ENCODE data around the gene PRSS48.

GRCh38 chr4:151228189-151229119 is 48.5 kb upstream of the PRSS48 start:
- TF ChIP-seq, protein P1, sequence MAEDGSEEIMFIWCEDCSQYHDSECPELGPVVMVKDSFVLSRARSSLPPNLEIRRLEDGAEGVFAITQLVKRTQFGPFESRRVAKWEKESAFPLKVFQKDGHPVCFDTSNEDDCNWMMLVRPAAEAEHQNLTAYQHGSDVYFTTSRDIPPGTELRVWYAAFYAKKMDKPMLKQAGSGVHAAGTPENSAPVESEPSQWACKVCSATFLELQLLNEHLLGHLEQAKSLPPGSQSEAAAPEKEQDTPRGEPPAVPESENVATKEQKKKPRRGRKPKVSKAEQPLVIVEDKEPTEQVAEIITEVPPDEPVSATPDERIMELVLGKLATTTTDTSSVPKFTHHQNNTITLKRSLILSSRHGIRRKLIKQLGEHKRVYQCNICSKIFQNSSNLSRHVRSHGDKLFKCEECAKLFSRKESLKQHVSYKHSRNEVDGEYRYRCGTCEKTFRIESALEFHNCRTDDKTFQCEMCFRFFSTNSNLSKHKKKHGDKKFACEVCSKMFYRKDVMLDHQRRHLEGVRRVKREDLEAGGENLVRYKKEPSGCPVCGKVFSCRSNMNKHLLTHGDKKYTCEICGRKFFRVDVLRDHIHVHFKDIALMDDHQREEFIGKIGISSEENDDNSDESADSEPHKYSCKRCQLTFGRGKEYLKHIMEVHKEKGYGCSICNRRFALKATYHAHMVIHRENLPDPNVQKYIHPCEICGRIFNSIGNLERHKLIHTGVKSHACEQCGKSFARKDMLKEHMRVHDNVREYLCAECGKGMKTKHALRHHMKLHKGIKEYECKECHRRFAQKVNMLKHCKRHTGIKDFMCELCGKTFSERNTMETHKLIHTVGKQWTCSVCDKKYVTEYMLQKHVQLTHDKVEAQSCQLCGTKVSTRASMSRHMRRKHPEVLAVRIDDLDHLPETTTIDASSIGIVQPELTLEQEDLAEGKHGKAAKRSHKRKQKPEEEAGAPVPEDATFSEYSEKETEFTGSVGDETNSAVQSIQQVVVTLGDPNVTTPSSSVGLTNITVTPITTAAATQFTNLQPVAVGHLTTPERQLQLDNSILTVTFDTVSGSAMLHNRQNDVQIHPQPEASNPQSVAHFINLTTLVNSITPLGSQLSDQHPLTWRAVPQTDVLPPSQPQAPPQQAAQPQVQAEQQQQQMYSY (CRISPR knock-in tag; IDR thresholded peaks at IDR 0.05) = no peak
- TF ChIP-seq POLR2A (IDR thresholded peaks at IDR 0.05; ENCODE audit: low read depth, low read length) = no peak
- TF ChIP-seq CTCF (IDR thresholded peaks at IDR 0.05 in 2 of 3, conservative IDR thresholded peaks at IDR 0.05 in 1 of 3; ENCODE audit: control insufficient read depth in 2 of 3, extremely low read depth in 1 of 3, insufficient read depth in 1 of 3, low read depth in 3 of 3, low read length in 3 of 3) = no peak
- no peak for TF ChIP-seq BHLHE40 (IDR thresholded peaks at IDR 0.05; ENCODE audit: borderline replicate concordance in 1 of 2, low read depth in 2 of 2, low read length in 1 of 2)
- TF ChIP-seq, protein P2, sequence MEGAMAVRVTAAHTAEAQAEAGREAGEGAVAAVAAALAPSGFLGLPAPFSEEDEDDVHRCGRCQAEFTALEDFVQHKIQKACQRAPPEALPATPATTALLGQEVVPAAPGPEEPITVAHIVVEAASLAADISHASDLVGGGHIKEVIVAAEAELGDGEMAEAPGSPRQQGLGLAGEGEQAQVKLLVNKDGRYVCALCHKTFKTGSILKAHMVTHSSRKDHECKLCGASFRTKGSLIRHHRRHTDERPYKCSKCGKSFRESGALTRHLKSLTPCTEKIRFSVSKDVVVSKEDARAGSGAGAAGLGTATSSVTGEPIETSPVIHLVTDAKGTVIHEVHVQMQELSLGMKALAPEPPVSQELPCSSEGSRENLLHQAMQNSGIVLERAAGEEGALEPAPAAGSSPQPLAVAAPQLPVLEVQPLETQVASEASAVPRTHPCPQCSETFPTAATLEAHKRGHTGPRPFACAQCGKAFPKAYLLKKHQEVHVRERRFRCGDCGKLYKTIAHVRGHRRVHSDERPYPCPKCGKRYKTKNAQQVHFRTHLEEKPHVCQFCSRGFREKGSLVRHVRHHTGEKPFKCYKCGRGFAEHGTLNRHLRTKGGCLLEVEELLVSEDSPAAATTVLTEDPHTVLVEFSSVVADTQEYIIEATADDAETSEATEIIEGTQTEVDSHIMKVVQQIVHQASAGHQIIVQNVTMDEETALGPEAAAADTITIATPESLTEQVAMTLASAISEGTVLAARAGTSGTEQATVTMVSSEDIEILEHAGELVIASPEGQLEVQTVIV (IDR thresholded peaks at IDR 0.05; ENCODE audit: borderline replicate concordance, partially characterized antibody) = no peak
- no peak for TF ChIP-seq FOS (IDR thresholded peaks at IDR 0.05; ENCODE audit: borderline replicate concordance, extremely low read depth, insufficient read length)
- TF ChIP-seq ZBTB33 (IDR thresholded peaks at IDR 0.05) = no peak
- no peak for TF ChIP-seq ATF3 (IDR thresholded peaks at IDR 0.05; ENCODE audit: borderline replicate concordance, extremely low read depth, low read depth, low read length)
- TF ChIP-seq SREBF2 (IDR thresholded peaks at IDR 0.05; ENCODE audit: low read length) = no peak
- TF ChIP-seq, protein P3, sequence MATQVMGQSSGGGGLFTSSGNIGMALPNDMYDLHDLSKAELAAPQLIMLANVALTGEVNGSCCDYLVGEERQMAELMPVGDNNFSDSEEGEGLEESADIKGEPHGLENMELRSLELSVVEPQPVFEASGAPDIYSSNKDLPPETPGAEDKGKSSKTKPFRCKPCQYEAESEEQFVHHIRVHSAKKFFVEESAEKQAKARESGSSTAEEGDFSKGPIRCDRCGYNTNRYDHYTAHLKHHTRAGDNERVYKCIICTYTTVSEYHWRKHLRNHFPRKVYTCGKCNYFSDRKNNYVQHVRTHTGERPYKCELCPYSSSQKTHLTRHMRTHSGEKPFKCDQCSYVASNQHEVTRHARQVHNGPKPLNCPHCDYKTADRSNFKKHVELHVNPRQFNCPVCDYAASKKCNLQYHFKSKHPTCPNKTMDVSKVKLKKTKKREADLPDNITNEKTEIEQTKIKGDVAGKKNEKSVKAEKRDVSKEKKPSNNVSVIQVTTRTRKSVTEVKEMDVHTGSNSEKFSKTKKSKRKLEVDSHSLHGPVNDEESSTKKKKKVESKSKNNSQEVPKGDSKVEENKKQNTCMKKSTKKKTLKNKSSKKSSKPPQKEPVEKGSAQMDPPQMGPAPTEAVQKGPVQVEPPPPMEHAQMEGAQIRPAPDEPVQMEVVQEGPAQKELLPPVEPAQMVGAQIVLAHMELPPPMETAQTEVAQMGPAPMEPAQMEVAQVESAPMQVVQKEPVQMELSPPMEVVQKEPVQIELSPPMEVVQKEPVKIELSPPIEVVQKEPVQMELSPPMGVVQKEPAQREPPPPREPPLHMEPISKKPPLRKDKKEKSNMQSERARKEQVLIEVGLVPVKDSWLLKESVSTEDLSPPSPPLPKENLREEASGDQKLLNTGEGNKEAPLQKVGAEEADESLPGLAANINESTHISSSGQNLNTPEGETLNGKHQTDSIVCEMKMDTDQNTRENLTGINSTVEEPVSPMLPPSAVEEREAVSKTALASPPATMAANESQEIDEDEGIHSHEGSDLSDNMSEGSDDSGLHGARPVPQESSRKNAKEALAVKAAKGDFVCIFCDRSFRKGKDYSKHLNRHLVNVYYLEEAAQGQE (IDR thresholded peaks at IDR 0.05; ENCODE audit: low read depth, low read length) = no peak
- no peak for TF ChIP-seq STAT3 (IDR thresholded peaks at IDR 0.05; ENCODE audit: low read depth, low read length)

Data from GM12878 (cell line).